Hematopoietic multipotent progenitor cell treated with erythropoietin and hydrocortisone succinate and interleukin-3 and kit ligand, for 15 days (in vitro differentiated cells): ENCODE measurements around the gene CFAP97D1.

Experiments used
- DNase-seq: peaks from one replicate; pipeline ENCODE4 v3.0.0-alpha.2; 2015; ENCODE audit warnings: low spot score

Gene CFAP97D1

DNA sequence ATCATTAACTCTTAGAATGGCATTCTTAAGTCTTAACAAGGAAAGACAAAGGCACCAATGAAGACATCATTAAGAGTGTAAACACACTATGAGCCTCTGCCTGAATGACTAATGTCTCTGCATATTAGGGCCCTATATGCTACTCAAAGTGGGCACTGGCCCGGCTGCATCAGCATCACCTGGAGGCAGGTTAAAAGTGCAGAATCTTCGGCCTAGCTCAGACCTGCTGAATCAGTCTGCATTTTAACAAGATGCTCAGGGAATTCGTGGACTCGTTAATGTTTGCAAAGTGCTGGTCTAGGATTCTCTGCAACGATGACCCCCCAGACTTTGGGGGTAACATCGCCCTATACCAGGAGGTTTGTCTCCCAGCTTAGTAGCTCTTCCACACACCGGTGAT is 46.0 kb downstream of the CFAP97D1 start:
- DNase-seq, result no peak

DNA sequence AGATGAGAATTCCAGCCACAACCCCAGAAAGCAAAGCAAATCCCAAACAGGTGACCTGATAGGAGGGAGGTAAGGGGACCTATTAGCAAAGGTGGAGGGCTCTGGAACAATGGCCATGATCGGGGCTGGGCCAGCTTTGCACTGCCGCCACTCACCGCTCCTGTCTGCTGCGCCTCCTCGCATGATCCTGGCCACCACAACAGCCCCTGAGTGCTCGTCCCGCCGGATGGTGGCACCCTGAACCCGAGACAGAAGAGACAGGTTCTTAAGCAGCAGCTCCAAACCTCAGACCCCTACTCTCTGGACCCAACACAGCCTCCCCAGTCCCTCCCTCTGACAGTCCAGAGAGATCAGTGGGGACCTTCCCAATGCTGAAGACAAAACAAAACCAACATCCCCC is 47.4 kb downstream of the CFAP97D1 start:
- no peak for DNase-seq

DNA sequence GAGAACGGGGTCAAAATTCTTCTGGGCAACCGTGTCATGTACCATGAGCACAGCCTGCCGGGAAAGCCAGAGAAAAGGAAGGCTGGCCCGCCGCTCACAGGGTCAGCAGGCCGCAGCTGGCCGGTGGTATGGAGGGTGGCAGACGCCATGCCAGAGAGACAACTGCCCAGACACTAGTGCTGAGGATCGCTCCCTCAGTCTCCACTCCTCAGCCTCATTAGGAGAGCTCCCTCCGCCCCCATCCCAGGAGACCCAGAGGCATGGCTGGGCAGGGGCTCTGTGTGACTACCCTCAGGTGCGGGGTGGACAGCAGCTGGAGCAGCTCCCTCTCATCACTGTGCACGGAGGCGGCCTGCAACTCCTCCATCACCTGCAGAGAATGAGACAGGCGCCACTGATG is 49.5 kb downstream of the CFAP97D1 start:
- DNase-seq, result no peak

DNA sequence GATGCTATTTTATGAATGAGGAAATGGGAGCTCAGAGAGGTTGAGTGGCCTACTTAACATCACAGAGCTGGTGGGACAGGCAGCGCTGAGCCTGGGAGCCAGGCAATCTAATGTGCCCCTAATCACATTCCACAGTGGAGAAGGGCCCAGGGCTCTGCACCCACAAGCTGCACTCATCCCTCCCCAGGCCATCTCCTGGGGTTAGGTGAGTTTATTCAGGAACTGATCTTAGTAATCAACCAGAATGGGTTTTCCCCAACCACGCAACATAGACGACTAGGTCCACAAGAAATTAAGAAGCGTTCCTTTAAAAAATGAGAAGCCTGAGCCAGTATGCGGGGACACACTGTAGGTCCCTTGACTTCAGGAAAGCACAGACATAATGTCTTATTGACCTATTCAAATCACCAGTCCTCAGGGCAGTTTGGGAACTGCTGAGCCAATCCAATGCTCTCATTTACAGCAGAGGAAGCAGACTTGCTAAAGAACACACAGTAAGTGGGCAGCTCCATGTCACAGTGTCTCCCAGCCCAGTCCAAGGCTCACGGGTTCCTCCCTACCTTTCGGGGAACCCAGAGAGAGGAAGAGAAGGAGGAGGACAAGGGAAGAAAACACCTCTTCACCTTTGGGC is 50.4 kb downstream of the CFAP97D1 start:
- DNase-seq, result no peak

DNA sequence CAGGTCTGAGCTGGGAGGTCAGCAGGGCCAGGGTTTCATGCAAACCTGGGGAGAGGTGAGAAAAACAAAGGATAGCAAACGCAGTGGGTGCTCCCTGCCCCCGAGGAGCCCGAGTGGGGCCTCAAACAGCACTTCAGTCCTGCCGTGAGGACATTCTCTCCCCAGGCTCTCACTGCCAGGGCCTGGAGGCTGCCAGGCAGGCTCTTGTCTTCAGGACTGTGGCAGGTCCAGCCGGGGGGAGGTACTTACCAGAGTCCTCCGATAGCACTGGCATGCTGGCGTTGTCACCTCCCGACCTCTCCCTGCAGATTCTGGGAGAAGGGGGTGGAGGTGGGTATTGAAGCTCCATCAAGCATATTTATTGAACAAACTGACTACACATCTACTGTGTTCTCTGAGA is 51.4 kb downstream of the CFAP97D1 start:
- no peak for DNase-seq

DNA sequence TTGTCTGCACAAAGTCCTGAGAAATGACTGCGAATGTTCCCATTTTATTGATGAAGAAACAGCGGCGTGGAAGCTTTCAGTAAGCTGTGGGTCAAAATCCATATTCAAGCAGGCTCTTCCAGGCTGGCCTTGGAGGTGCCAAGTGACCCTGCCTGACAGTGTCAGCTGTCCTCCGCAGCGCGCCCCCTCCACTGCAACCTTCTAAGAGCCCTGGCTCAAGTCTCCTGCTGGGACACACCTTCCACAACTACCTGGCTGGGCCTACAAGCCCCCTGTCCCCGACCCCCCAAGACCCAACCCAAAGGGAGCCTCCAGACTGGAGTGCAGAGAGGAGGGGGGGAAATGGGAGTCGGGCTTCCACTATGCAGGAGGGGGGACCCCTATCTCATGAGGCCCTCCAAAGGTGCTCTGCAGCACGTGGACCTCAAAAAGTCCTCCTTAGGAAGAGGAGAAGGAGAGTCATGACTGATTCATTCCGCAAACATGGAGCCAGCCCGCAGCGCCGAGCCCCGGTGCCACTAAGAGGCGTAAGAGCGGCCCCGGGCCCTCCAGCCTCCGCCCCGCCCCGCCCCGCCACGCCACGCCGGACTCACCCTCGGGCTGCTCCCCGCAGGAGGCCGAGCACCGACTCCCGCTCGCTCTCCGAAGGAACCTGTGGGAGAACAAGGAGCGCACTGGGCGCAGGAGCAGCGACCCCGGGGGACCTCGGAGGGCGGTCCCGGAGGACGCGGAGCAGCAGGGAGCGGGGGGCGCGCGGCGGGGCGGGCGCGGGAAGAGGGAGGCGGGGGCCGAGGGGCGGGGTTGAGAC is 52.1 kb downstream of the CFAP97D1 start:
- DNase-seq, result no peak

DNA sequence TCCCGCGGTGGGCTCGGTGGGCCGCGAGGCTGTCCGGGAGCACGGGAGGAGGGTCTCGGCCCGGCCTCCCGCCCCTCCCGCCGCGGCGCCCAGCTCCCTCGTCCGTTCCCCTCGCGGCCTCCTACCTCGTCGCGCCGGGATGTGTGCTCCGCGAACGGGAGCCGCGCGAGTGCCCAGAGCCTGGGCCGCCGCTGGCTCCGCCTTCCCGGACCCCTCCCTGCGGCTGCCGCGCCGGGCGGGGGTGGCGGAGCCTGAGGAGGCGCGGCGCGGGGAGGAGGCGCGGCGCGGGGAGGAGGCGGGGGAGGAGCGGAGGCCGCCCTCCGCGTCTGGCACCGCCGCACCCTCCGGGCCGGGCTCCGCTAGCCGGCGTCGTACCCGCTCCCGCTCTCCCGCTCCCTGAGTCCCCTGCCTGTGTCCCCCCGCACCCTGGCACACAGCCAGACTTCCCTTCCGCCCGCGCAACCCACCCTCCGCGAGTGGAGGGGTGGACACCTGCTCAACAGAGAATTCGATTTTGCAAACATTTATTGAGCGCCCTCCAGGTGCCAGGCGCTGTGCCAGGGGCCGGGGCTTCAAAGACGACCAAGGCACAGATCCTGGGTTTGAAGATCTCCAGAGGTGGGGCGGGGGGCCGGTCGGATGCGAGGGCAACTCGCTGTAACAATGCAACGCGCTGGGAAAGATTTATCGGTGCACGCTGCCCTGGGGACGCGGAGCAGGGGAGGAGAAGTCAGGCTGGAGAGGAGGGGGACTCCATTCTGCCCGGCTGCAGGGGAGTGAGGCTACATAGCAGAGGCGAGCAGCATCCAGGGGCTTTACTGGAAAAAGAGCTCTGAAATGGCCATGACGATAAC is 53.0 kb downstream of the CFAP97D1 start, which contains the start of gene MPP3:
Gene MPP3 (minus strand): TSS at position 171 of the 854 bp plus-strand sequence. CDS start 1,240 bp downstream, outside the sequence.
- peak; percentile 32 for DNase-seq

DNA sequence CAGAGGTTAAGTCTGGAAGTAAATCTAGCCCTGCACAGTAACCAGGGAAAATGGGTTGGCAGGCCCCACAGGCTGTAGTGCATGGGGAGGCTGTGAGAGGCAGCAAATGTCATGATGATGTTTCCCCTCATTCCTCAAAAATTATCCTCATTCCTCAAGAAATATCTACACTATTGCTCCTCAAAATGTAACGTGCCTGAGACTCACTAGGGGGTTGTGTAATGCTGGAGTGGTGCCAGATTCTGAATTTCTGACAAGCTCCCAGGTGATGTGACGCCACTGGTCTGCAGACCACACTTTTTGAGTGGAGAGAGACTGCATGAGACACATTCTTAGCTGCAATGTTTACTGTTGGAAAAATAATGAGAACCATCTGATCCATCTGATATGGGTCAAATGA is 53.9 kb downstream of the CFAP97D1 start:
- DNase-seq, result no peak
